ENCODE measurements around the gene OR51B4. TPM values are rescaled to one million over a fixed set of nuclear protein-coding genes. Genes with fewer than 3 reads are reported as not detected.
"Not testable (repeated sequence)": the region's sequence is repeated elsewhere in the genome, so short reads cannot be mapped to it uniquely, and the experiment has no call there.

OR51B4 gene
- total RNA-seq, 1 donor from 2014 or later: not detected

DNA sequence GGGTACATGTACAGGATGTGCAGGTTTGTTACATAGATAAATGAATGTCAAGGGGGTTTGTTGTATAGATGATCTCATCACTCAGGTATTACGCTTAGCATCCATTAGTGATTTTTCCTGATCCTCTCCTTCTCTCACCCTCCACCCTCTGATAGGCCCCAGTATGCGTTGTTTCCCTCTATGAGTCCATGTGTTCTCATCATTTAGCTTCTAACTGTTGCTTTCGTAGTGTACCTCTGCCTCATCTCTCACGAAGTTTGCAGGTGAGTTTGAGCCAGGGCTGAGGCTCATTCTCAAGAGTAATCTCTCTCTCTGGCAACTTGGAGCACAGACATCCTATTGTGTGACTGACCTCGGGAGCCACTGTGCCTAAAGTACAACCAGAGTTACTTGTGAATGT, 27.4 kb downstream of the OR51B4 start:
- no peak for DNase-seq (ENCODE audit: low read depth)

DNA sequence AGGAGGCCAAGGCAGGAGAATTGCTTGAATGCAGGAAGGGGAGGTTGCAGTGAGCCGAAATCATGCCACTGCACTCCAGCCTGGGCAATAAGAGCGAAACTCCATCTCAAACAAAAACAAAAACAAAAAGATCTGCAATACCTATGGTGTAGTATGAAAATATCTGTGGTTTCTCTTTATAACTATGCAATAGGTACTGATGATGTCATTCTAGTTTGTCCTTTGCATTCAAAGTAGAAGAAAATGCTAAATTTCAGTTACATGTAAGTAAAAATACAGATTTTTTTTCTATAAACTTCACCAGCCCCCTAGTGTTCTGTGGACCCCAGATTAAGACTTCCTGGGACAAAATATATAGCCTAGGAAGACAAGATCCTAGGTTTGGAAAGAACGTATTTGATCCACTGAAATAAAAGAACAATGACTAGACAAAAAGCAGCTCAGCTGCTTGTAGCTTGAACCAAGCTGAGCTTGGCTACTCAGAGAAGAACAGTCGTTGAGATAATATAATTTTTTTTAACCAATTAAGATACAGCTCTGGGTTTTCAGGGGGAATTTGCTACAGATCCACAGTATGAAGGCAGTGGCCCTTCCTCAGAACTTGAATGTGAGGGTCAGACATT, 29.2 kb downstream of the OR51B4 start:
- DNase-seq (ENCODE audit: low read depth): no peak

- DNase-seq (ENCODE audit: low read depth): no peak
Observed at GRCh38 chr11:5269715-5270147, 32.0 kb downstream of the OR51B4 start, which contains the start of gene HBE1. HBE1 (minus strand) TSS chr11:5269945; CDS start chr11:5269890, 55 bp downstream.

DNA sequence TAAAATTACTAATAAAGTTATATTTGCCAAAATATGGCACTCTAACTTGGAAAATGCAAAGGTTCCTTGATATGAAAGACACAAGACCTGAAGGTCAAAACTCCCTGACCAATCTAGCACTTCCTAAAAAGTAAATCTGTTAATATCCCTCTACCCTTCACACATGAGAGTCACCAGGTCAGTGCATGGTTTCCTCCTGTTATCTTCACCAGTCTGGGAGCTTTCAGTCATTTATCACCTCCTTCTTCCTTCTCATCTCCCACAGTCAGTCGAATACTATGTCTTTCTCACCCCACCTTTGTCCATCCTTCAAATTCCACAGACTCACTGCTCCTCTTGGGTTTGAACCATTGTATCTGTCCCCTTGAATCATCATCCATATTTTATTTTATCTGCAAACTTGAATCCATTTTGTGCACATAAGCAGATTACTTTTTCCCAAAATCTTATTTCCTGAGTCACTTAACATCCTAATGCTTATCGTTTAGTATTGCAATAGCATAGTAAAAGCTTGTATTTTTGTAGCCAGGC, 34.6 kb downstream of the OR51B4 start:
- DNase-seq (ENCODE audit: low read depth): no peak

DNA sequence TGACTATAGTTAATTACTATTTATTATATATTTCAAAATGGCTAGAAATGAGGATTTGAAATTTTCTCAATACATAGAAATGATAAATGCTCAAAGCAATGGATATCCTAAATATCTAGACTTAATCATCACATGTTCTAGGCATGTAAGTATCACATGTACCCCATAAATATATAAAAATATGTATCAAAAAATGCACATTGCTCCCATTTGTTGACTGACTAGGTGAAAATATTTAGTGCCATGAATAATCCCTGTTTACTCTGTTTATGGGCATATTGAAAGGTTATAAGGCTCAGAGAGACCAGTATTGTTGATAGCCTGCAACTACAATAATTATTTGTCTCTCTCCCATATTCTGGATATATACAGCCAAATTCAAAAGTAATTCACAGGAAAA, 35.1 kb downstream of the OR51B4 start:
- DNase-seq (ENCODE audit: low read depth): no peak

GRCh38 chr11:5265832-5266231, 35.9 kb downstream of the OR51B4 start:
- no peak for DNase-seq (ENCODE audit: low read depth)

- peak; percentile 38 for DNase-seq (ENCODE audit: low read depth)
Observed at GRCh38 chr11:5258543-5259262, 43.0 kb downstream of the OR51B4 start.

GRCh38 chr11:5257296-5257695, 44.5 kb downstream of the OR51B4 start:
- DNase-seq (ENCODE audit: low read depth): no peak

DNA sequence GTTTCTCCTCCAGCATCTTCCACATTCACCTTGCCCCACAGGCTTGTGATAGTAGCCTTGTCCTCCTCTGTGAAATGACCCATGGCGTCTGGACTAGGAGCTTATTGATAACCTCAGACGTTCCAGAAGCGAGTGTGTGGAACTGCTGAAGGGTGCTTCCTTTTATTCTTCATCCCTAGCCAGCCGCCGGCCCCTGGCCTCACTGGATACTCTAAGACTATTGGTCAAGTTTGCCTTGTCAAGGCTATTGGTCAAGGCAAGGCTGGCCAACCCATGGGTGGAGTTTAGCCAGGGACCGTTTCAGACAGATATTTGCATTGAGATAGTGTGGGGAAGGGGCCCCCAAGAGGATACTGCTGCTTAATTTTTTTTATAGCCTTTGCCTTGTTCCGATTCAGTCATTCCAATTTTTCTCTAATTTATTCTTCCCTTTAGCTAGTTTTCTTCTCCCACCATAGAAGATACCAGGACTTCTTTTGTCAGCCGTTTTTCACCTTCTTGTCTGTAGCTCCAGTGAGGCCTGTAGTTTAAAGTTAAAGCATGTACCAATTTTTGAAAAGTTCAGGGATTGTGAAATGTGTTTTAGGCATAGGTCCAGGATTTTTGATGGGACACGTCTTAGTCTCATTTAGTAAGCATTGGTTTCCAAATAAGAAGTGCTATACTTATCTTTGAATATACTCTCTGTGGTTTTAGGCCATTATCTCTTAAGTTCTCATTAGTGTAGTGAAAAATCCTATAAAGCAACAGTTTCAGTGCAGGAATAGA, 46.9 kb downstream of the OR51B4 start, which contains the start of gene HBG2:
TSS of gene HBG2 (minus strand) at position 136 of the 768 bp plus-strand sequence. CDS start at position 83, 53 bp downstream.
- not testable (repeated sequence) for DNase-seq (ENCODE audit: low read depth)

GRCh38 chr11:5254023-5254422, 47.7 kb downstream of the OR51B4 start:
- not testable (repeated sequence) for DNase-seq (ENCODE audit: low read depth)

DNA sequence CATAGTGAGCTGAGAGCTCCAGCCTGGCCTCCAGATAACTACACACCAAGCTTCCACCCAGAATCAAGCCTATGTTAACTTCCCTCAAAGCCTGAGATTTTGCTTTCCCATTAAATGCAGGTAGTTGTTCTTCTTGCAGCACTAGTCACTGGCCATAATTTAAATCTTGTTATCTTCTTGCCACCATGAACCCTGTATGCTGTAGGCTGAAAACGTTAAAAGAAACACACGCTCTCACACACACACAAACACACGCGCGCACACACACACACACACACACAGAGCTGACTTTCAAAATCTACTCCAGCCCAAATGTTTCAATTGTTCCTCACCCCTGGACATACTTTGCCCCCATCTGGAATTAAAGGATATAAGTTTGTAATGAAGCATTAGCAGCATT, 48.3 kb downstream of the OR51B4 start:
- DNase-seq (ENCODE audit: low read depth): not testable (repeated sequence)

DNA sequence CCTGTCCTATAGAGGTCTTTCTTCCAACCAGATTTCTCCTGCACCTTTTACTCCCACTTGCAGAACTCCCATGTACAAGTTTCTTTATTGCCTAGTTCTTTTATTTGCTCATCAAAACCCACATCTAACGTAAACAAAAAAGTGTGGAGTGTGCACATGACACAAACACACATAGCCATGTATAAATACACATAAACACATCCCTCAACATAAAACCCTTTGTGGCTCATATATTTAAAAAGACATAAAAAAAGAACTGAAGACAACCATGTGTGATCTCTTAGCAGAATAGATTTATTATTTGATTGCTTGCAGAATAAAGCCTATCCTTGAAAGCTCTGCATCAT, 48.9 kb downstream of the OR51B4 start:
- no peak for DNase-seq (ENCODE audit: low read depth)

DNA sequence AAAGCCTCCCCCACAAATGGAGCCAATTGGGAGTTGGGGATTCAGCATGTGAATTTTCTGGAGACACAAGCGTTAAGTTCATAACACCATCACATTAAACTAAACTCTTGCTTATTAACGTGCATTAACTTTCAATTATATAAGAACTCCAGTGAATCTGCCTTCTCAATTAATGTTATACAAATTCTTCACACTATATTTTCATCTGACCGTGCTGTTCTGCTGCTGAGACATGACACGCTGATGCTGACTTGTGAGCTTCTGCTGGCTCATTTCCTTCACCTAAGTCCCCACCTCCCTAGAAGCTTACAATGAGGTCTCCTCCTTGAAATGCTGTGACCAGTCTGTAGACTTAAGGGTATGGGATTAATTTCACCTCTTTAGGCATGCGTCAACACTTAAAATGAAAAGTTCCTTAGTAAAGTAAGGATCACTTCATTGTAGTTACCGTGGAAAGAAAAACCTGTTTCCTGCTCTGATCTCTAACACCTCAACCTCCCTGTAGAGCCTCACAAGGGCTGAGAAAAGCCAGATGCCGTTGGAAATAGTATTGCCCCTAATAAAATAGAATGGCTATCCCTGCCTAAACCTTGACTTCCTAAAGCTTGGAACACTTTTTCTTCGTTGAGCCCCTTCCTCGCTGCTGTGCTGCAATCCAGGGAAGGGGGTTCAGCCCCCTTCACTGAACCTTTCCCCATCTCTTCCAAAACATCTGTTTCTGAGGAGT, 49.4 kb downstream of the OR51B4 start:
- no peak for DNase-seq (ENCODE audit: low read depth)

- DNase-seq (ENCODE audit: low read depth): no peak
Observed at GRCh38 chr11:5251746-5252145, 50.0 kb downstream of the OR51B4 start.

Other genes with a start within 250 kb of the OR51B4 start
- gene OR52E2, start 242.3 kb downstream of the OR51B4 start, total RNA-seq: not detected in 2 replicates
- not detected in 2 replicates for gene OR52E1, start 232.4 kb downstream of the OR51B4 start, total RNA-seq
- gene OR52A5, start 163.6 kb downstream of the OR51B4 start, total RNA-seq: not detected in 2 replicates
- not detected in 2 replicates for gene OR52A1, start 147.2 kb downstream of the OR51B4 start, total RNA-seq
- gene OR51V1, start 101.3 kb downstream of the OR51B4 start, total RNA-seq: not detected in 2 replicates
- gene HBB, start 74.9 kb downstream of the OR51B4 start, total RNA-seq: not detected in 2 replicates
- gene HBD, start 67.5 kb downstream of the OR51B4 start, total RNA-seq: not detected in 2 replicates
- gene HBG1, start 52.1 kb downstream of the OR51B4 start, total RNA-seq: not detected in 2 replicates
- not detected in 2 replicates for gene HBG2, start 47.2 kb downstream of the OR51B4 start, total RNA-seq
- not detected in 2 replicates for gene HBE1, start 32.0 kb downstream of the OR51B4 start, total RNA-seq
- gene OR51B2, start 22.4 kb upstream of the OR51B4 start, total RNA-seq: not detected in 2 replicates
- gene OR51B5, start 41.6 kb upstream of the OR51B4 start, total RNA-seq: 0.15 TPM in 1 of 2 replicates, not detected in the other
- not detected in 2 replicates for gene OR51B6, start 49.6 kb upstream of the OR51B4 start, total RNA-seq
- not detected in 2 replicates for gene OR51M1, start 81.9 kb upstream of the OR51B4 start, total RNA-seq
- not detected in 2 replicates for gene OR51Q1, start 120.2 kb upstream of the OR51B4 start, total RNA-seq
- gene OR51I1, start 139.6 kb upstream of the OR51B4 start, total RNA-seq: 0.20 TPM in 1 of 2 replicates, not detected in the other
- not detected in 2 replicates for gene OR51I2, start 147.4 kb upstream of the OR51B4 start, total RNA-seq
- gene OR52D1, start 186.7 kb upstream of the OR51B4 start, total RNA-seq: 0.10 TPM in 1 of 2 replicates, not detected in the other
- gene UBQLN3, start 208.0 kb upstream of the OR51B4 start, total RNA-seq: 0.05 TPM in 1 of 2 replicates, not detected in the other
- 0.30 TPM in 1 of 2 replicates, not detected in the other for gene UBQLNL, start 214.8 kb upstream of the OR51B4 start, total RNA-seq
- 0.10 TPM in 1 of 2 replicates, not detected in the other for gene OR52H1, start 246.6 kb upstream of the OR51B4 start, total RNA-seq